ENCODE data around the gene SPINT1. TPM values are rescaled to one million over a fixed set of nuclear protein-coding genes. Genes with fewer than 3 reads are reported as not detected.

Gene SPINT1
- total and polyA plus RNA-seq, 4 experiments from 2014 or later: 3.8 to 5.3 (median 4.0) TPM

DNA sequence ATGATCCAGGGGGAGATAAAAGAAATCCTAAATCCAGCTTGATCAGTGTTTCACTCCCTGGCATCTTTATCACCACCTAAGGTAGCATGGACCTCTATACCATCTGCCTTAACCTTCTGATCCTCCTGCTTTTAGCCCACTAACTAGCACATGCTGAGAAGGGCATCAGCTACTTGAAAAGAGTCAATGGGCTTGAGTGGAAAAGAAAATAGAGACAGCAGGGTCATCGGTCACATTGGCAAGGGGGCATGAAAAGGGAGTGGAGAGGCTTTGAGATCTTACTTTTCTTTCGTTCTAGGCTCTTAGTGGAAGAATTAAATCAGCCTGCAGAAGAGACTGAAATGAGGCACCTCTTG lies 37.2 kb upstream of the SPINT1 start:
- Histone ChIP-seq H3K9me3 (ENCODE audit: control insufficient read depth in 1 of 2, low read length in 2 of 2) (no peaks in the 10 kb centered on the region), H3K27me3 (ENCODE audit: insufficient read depth, low read length) (no peaks in the 10 kb centered on the region), H3K4me1 (ENCODE audit: insufficient read depth, low read length) (peaks cover 20% of the 10 kb centered on the region), H3K27ac (ENCODE audit: low read depth, low read length) (peak overlapping the region; percentile 97), H3K4me3 (ENCODE audit: low read length in 2 of 2) (peak overlapping the region; percentile 95 to 100), H3K36me3 (ENCODE audit: insufficient read depth, low read length) (peaks cover 6% of the 10 kb centered on the region)
- Mint-ChIP-seq H3K4me3 (peak overlapping the region; percentile 96 to 100 (median 98)), H3K9me3 (no peaks in the 10 kb centered on the region), H3K27me3 (no peaks in the 10 kb centered on the region), H3K36me3 (peaks cover 18 to 19% of the 10 kb centered on the region in 2 donors), H3K4me1 (peaks cover 18 to 36% (median 22%) of the 10 kb centered on the region in 4 donors), H3K27ac (peak overlapping the region; percentile 92 to 100 (median 98))
- no peak for DNase-seq
- POLR2A ChIA-PET (ENCODE audit: partially characterized antibody): interaction anchor here (1.2 to 3.4 kb wide), 6 partner anchors 10 to 237 kb away, joined by 3 to 30 read pairs (median 6); partner anchors contain the start of genes RAD51, RPUSD2, SPINT1 and VPS18
- CTCF ChIA-PET (ENCODE audit: partially characterized antibody): interaction anchor here (0.7 to 2.2 kb wide), 6 partner anchors 10 to 217 kb away, joined by 3 to 7 read pairs (median 3); no protein-coding TSS in a partner anchor
- intact Hi-C loops (cut with micrococcal nuclease): loop anchor here (1.0 to 5.0 kb wide), 9 partner anchors 20 to 526 kb away; partner anchors contain the start of genes CCDC32, GCHFR, INAFM2 and KNL1

DNA sequence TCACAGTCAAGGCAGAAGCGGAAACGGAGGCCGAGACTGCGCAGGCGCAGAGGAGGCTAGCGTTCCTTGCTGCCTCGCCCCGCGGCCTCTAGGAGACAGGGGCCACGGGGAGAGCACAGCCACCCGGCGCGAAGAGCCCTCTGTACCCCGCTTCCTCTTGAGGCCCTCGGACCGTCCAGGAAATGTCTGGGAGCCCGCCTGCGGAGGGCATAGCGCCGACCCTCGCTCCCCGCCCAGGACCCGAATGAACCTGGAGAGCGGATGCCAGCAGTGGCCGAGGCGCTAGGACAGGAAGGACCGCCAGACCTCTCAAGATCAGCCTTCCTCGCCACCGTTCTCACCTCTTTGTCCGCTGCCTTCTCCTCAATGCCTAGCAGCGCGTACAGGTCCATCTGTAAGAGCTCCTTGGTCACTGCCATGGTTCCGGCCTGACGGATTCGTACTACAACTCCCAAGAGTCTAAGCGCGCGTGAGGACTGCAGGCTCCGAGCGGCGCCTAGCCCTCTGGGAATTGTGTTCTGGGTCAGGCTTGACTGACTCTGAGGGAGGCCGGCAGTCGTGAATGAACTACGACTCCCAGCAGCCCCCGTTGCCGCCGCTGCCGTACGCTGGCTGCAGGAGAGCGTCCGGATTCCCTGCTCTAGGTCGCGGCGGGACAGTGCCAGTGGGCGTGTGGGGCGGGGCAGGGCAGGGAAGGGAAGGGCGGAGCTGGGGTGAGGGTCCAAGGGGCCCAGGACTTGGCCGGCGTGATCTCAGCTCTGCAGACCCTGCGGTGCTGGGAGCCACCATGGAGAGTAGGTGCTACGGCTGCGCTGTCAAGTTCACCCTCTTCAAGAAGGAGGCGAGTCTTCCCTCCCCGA lies 36.6 kb upstream of the SPINT1 start, which contains the start of the genes DNAJC17 and ZFYVE19:
Gene DNAJC17 (minus strand): TSS at position 446 of the 860 bp plus-strand sequence. CDS start 27 bp downstream, at position 419.
Gene ZFYVE19 (plus strand): TSS at position 62 of the 860 bp plus-strand sequence. CDS start 501 bp downstream, at position 563.
- Histone ChIP-seq H3K9me3 (ENCODE audit: control insufficient read depth in 1 of 2, low read length in 2 of 2) (no peaks in the 10 kb centered on the region), H3K27me3 (ENCODE audit: insufficient read depth, low read length) (no peaks in the 10 kb centered on the region), H3K36me3 (ENCODE audit: insufficient read depth, low read length) (peaks cover 6% of the 10 kb centered on the region), H3K27ac (ENCODE audit: low read depth, low read length) (peak within 1 kb of the TSS; percentile 97), H3K4me1 (ENCODE audit: insufficient read depth, low read length) (peaks cover 20% of the 10 kb centered on the region), H3K4me3 (ENCODE audit: low read length in 2 of 2) (peak within 1 kb of the TSS; percentile 95 to 100)
- Mint-ChIP-seq H3K9me3 (no peaks in the 10 kb centered on the region), H3K27me3 (no peaks in the 10 kb centered on the region), H3K27ac (peak within 1 kb of the TSS; percentile 92 to 100 (median 98)), H3K36me3 (peaks cover 15 to 19% of the 10 kb centered on the region in 2 donors), H3K4me1 (peaks cover 15 to 33% (median 22%) of the 10 kb centered on the region in 4 donors), H3K4me3 (peak within 1 kb of the TSS; percentile 96 to 100 (median 98))
- ChIA-PET POLR2A (ENCODE audit: partially characterized antibody) (interaction anchor here (0.6 to 3.4 kb wide), 8 partner anchors 9 to 261 kb away, joined by 3 to 30 read pairs (median 4); partner anchors contain the start of genes RAD51, RPUSD2, SPINT1 and VPS18), CTCF (ENCODE audit: partially characterized antibody) (interaction anchor here (0.7 to 2.2 kb wide), 5 partner anchors 21 to 98 kb away, joined by 3 to 7 read pairs (median 3); no protein-coding TSS in a partner anchor)
- intact Hi-C loops (cut with micrococcal nuclease): loop anchor here (1.0 to 5.0 kb wide), 9 partner anchors 20 to 525 kb away; partner anchors contain the start of genes CCDC32, GCHFR, INAFM2 and KNL1
- DNase-seq: peak; percentile 90 to 97 (median 91)

DNA sequence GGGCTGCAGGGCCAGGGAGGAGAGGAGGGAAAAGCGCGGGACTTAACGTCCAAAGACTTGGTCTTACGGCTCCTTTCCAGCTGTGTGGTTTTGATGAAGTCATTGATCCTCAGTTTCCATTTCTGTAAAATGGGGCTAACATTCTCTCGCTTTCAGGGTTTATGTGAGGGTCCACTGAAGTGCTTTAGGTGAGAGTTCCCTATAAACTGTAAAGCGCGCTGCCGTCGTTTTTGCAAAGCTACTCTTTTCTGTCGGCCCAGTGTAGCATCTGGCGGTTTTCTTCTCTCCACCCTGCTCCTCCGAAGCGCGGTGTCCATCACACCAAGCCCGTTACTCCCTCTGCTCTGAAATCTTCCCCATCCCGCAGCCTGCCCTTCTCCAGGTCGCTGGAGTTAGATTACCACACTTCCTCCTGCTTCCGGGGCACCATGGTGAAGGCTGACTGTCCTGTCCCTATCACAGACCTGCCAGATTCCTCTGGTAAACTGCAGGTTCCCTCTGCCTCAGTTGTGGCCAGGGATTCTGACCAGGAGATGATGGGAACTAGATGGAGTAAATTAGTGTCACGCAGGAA lies 35.9 kb upstream of the SPINT1 start:
- peak overlapping the region; percentile 95 to 100 for H3K4me3 ChIP-seq (ENCODE audit: low read length in 2 of 2)
- peaks cover 6% of the 10 kb centered on the region for H3K36me3 ChIP-seq (ENCODE audit: insufficient read depth, low read length)
- Mint-ChIP-seq H3K27ac (peak overlapping the region in 6 of 7 donors; percentile 58 to 100 (median 98)), H3K27me3 (no peaks in the 10 kb centered on the region), H3K4me1 (peaks cover 15 to 33% (median 22%) of the 10 kb centered on the region in 4 donors), H3K4me3 (peak overlapping the region; percentile 96 to 100 (median 98)), H3K36me3 (peaks cover 15 to 19% of the 10 kb centered on the region in 2 donors), H3K9me3 (no peaks in the 10 kb centered on the region)
- no peak for DNase-seq
- no peaks in the 10 kb centered on the region for H3K27me3 ChIP-seq (ENCODE audit: insufficient read depth, low read length)
- peaks cover 20% of the 10 kb centered on the region for H3K4me1 ChIP-seq (ENCODE audit: insufficient read depth, low read length)
- intact Hi-C loops (cut with micrococcal nuclease): loop anchor here (1.0 to 5.0 kb wide), 9 partner anchors 21 to 524 kb away; partner anchors contain the start of genes CCDC32, GCHFR, INAFM2 and KNL1
- POLR2A ChIA-PET (ENCODE audit: partially characterized antibody): interaction anchor here (0.6 to 3.4 kb wide), 7 partner anchors 8 to 262 kb away, joined by 3 to 30 read pairs (median 4); partner anchors contain the start of genes RAD51, RPUSD2, SPINT1 and VPS18
- CTCF ChIA-PET (ENCODE audit: partially characterized antibody): interaction anchor here (1.3 to 2.2 kb wide), 2 partner anchors 26 to 50 kb away, joined by 6 to 7 read pairs; no protein-coding TSS in a partner anchor
- H3K27ac ChIP-seq (ENCODE audit: low read depth, low read length): peak overlapping the region; percentile 97
- no peaks in the 10 kb centered on the region for H3K9me3 ChIP-seq (ENCODE audit: control insufficient read depth in 1 of 2, low read length in 2 of 2)

DNA sequence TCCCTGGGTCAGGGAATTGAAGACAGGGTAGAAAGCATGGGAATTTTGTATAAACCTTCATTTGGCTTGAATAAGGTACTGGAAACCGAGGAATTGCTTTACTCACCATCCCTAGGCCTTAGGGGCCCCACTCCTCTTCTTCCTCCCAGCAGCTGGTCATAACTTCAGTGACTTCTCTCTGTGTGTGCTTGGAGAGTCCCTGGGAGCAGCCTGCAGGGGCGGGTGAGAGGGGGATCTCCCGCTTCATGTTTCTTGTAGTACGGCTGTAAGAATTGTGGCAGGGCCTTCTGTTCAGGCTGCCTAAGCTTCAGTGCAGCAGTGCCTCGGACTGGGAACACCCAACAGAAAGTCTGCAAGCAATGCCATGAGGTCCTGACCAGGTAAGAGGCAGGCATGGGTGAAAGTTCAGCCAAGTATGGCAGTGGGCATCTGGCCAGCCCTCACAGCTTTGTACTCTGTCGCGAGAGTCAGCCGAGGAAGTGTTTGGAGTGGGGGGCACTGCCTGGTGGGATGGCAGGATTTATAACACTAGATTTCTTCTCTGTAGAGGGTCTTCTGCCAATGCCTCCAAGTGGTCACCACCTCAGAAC lies 34.9 kb upstream of the SPINT1 start:
- Histone ChIP-seq H3K27me3 (ENCODE audit: insufficient read depth, low read length) (no peaks in the 10 kb centered on the region), H3K4me1 (ENCODE audit: insufficient read depth, low read length) (peaks cover 20% of the 10 kb centered on the region), H3K4me3 (ENCODE audit: low read length in 2 of 2) (no peak overlapping the region), H3K27ac (ENCODE audit: low read depth, low read length) (no peak overlapping the region), H3K36me3 (ENCODE audit: insufficient read depth, low read length) (peaks cover 6% of the 10 kb centered on the region), H3K9me3 (ENCODE audit: control insufficient read depth in 1 of 2, low read length in 2 of 2) (no peaks in the 10 kb centered on the region)
- peak overlapping the region in 7 of 8 donors; percentile 96 to 100 (median 98) for H3K4me3 Mint-ChIP-seq
- H3K4me1 Mint-ChIP-seq: peaks cover 11 to 25% (median 19%) of the 10 kb centered on the region in 4 donors
- H3K36me3 Mint-ChIP-seq: peaks cover 11 to 19% of the 10 kb centered on the region in 2 donors
- H3K9me3 Mint-ChIP-seq: no peaks in the 10 kb centered on the region
- intact Hi-C loops (cut with micrococcal nuclease): loop anchor here (5.0 kb wide), 2 partner anchors 487 to 523 kb away; partner anchors contain the start of genes INAFM2, NUSAP1 and OIP5
- no peak overlapping the region for H3K27ac Mint-ChIP-seq
- no peaks in the 10 kb centered on the region for H3K27me3 Mint-ChIP-seq
- ChIA-PET CTCF (ENCODE audit: partially characterized antibody) (no interaction called here), POLR2A (ENCODE audit: partially characterized antibody) (interaction anchor here (3.4 kb wide), 1 partner anchor 114 kb away, joined by 30 read pairs; the partner anchor contains the start of gene RAD51)
- no peak for DNase-seq

DNA sequence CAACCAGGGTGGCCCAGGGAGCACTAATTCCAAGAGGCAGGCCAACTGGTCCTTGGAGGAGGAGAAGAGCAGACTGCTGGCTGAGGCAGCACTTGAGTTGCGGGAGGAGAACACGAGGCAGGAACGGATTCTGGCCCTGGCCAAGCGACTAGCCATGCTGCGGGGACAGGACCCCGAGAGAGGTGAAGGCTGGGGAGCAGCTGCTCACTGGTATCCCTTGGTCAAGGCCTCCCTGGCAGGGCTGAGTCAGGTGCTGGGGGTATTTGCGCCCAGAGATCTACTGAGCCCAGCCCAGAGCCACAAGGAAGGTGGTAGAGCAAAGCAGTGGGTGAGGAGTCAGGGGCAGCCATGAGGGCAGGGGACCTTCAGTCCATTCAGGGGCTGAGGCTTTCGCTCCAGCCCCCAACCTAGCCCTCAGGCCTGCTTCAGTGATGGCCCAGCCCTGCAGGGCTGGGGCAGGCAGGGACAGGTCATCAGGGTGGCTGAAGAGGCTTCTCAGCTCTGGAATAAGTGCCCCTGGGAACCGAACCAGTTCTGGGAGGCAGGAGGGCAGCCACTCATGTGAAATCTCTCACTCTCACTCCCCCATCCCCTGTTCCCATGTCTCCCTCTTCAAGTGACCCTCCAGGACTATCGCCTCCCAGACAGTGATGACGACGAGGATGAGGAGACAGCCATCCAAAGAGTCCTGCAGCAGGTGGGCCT lies 31.0 kb upstream of the SPINT1 start:
- CTCF ChIA-PET (ENCODE audit: partially characterized antibody): no interaction called here
- DNase-seq: no peak
- no peak overlapping the region for H3K27ac ChIP-seq (ENCODE audit: low read depth, low read length)
- peaks cover 6% of the 10 kb centered on the region for H3K36me3 ChIP-seq (ENCODE audit: insufficient read depth, low read length)
- Mint-ChIP-seq H3K9me3 (no peaks in the 10 kb centered on the region), H3K27me3 (no peaks in the 10 kb centered on the region), H3K4me3 (no peak overlapping the region), H3K4me1 (peaks cover 3 to 9% (median 7%) of the 10 kb centered on the region in 4 donors), H3K36me3 (peaks cover 23 to 24% of the 10 kb centered on the region in 2 donors), H3K27ac (no peak overlapping the region)
- POLR2A ChIA-PET (ENCODE audit: partially characterized antibody): no interaction called here
- no peak overlapping the region for H3K4me3 ChIP-seq (ENCODE audit: low read length in 2 of 2)
- no peaks in the 10 kb centered on the region for H3K27me3 ChIP-seq (ENCODE audit: insufficient read depth, low read length)
- H3K4me1 ChIP-seq (ENCODE audit: insufficient read depth, low read length): peaks cover 7% of the 10 kb centered on the region
- intact Hi-C loops (cut with micrococcal nuclease): no loop called here
- H3K9me3 ChIP-seq (ENCODE audit: control insufficient read depth in 1 of 2, low read length in 2 of 2): no peaks in the 10 kb centered on the region

DNA sequence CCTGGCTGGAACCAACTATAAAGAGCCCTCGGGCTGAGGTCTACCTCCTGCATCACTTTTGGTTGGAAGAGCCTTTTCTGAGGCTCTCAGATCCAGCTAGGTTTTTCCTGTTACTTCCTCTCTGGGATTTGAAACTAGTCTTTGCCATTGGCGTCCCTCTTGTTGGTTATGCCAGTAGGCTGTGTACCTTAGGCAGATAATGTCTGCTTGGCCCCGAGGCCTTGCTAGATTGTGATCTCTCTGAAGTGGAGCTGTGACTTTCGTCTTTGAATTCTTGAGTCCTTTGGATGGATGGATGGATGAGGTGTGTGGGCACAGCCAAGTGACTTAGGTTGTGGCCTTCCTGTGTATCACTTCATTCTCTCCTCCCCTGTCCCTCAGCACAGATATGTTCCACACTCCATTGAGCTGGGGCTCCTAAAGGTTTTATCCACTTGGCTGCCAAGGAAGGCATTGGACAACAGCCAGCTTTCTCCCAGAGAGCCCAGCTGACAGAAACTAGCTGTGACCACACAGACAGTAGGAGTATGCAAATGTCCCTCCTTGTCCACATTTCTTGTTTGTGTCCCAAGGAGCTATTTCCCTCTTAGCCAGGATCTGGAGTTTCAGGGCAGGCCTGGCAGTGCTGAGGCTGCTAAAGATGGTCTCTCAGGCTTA lies 28.7 kb upstream of the SPINT1 start:
- Histone ChIP-seq H3K4me3 (ENCODE audit: low read length in 2 of 2) (no peak overlapping the region), H3K9me3 (ENCODE audit: control insufficient read depth in 1 of 2, low read length in 2 of 2) (no peaks in the 10 kb centered on the region), H3K36me3 (ENCODE audit: insufficient read depth, low read length) (peaks cover 6% of the 10 kb centered on the region), H3K27ac (ENCODE audit: low read depth, low read length) (no peak overlapping the region), H3K4me1 (ENCODE audit: insufficient read depth, low read length) (no peaks in the 10 kb centered on the region), H3K27me3 (ENCODE audit: insufficient read depth, low read length) (no peaks in the 10 kb centered on the region)
- POLR2A ChIA-PET (ENCODE audit: partially characterized antibody): no interaction called here
- Mint-ChIP-seq H3K36me3 (peaks cover 23 to 24% of the 10 kb centered on the region in 2 donors), H3K27ac (no peak overlapping the region), H3K9me3 (no peaks in the 10 kb centered on the region), H3K4me3 (no peak overlapping the region), H3K4me1 (no peaks in the 10 kb centered on the region), H3K27me3 (no peaks in the 10 kb centered on the region)
- CTCF ChIA-PET (ENCODE audit: partially characterized antibody): interaction anchor here (1.1 to 2.8 kb wide), 3 partner anchors 43 to 136 kb away, joined by 3 to 11 read pairs (median 5); partner anchors contain the start of gene VPS18
- intact Hi-C loops (cut with micrococcal nuclease): no loop called here
- DNase-seq: no peak
